ENCODE data around the gene AKT3.

AKT3 gene

DNA sequence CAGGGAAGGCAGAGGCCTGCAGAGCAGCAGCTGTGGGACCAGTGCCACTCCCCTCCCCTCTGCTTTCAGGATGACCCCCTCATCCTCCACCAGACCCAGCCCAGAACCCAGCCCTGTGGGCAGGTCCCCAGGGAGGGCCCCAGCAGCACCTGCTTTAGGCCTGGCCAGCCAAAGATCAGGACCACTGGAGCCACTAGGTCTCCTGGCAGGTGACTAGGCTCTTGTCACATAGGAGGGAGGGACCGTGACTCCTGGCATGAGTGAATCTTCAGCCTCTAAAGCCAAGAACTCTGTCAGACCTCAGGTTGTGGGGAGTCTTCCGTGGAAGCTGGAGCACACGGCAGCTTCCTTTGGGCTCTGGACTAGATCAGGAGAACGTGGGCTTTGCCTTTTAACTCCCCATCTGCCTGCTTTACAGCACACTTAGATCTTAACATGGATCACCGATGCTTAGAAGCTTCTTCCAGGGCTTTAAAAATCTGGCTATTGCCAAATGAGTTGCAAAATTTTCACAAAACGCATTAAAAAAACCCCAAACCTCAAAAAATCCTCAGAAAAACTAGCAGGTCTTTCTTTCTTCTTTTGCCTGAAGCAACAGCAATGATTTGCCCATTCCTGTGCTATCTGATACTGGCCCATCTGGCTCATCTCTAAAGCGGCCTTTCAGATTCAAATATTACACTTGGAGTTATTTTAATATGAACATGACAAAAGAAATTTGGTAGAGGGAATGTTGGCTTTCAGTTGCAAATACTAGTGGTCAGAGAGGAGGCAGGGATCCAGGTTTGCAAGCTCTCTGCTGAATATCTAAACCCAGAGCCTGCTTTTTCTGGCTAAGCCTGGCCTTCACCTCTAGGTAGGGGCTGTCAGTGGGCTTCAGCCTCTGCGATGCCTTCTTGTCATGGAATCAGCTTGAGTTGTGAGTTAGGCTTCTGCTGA is 359.0 kb downstream of the AKT3 start:
- H3K4me3 ChIP-seq (ENCODE audit: low read length): no peak overlapping the region
- no peak for DNase-seq (ENCODE audit: low read depth)
- TF ChIP-seq, protein P1, sequence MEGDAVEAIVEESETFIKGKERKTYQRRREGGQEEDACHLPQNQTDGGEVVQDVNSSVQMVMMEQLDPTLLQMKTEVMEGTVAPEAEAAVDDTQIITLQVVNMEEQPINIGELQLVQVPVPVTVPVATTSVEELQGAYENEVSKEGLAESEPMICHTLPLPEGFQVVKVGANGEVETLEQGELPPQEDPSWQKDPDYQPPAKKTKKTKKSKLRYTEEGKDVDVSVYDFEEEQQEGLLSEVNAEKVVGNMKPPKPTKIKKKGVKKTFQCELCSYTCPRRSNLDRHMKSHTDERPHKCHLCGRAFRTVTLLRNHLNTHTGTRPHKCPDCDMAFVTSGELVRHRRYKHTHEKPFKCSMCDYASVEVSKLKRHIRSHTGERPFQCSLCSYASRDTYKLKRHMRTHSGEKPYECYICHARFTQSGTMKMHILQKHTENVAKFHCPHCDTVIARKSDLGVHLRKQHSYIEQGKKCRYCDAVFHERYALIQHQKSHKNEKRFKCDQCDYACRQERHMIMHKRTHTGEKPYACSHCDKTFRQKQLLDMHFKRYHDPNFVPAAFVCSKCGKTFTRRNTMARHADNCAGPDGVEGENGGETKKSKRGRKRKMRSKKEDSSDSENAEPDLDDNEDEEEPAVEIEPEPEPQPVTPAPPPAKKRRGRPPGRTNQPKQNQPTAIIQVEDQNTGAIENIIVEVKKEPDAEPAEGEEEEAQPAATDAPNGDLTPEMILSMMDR (conservative IDR thresholded peaks at IDR 0.05; ENCODE audit: low read depth, low read length): no peak

DNA sequence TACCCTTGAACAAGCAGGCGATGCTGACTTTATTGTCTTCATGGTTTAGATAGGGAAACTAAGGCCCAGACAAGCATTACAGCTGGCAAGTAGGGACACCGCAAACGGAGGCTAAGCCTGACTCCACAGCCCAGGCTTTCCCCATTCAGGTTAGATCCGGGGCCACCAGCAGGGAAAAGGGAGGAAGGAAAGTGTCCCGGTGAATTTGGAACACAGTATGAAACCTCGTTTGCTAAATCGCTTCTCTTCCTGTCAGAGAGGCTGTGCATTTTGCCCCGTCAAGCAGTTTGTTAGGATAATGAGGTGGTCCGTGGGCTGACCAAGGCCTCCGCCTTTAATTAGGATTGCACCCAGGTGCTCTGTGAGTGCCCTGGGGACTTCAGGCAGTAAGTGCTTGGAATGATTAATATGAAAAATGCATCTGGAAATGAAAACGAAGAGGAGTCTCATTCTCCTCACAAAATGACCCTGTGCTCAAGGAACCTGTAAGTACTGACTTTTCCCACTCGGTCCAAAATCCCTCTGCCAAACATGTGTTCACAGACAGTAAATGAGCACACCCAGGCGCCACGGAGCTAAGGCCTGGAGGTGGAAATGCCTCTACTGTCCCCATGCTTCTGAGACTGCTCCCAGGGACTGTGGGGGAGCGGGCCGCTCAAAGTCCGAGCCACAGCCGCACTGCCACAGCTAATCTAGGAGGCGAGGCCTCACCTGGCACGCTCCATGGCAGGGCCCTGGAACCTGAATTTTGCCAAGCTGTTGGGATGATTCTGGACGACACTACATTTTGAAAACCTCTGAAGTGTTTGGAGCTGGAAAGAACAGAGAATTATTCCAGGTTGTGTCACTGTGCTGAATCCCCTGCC is 360.1 kb downstream of the AKT3 start:
- TF ChIP-seq, protein P1 (conservative IDR thresholded peaks at IDR 0.05; ENCODE audit: low read depth, low read length): no peak
- no peak for DNase-seq (ENCODE audit: low read depth)
- no peak overlapping the region for H3K4me3 ChIP-seq (ENCODE audit: low read length)

DNA sequence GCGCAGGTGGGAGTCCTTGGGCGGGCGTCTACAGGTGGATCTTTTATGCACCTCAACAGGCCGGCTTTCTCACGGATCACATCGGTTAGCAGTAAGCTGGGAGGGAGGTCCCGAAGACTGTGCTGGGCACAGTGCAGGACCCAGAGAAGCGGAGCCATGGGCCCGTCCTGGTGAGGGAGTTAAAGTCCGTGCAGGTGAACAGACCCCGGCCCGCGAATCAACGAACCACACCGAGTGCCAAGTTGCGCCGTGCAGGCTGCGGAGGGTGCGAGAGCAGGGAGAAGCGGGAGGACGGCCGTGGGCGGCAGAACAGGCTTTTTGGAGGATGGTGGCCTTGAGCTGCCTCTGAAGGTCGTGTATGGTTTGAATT is 360.9 kb downstream of the AKT3 start:
- no peak for DNase-seq (ENCODE audit: low read depth)
- no peak overlapping the region for H3K4me3 ChIP-seq (ENCODE audit: low read length)
- TF ChIP-seq, protein P1 (conservative IDR thresholded peaks at IDR 0.05; ENCODE audit: low read depth, low read length): no peak

DNA sequence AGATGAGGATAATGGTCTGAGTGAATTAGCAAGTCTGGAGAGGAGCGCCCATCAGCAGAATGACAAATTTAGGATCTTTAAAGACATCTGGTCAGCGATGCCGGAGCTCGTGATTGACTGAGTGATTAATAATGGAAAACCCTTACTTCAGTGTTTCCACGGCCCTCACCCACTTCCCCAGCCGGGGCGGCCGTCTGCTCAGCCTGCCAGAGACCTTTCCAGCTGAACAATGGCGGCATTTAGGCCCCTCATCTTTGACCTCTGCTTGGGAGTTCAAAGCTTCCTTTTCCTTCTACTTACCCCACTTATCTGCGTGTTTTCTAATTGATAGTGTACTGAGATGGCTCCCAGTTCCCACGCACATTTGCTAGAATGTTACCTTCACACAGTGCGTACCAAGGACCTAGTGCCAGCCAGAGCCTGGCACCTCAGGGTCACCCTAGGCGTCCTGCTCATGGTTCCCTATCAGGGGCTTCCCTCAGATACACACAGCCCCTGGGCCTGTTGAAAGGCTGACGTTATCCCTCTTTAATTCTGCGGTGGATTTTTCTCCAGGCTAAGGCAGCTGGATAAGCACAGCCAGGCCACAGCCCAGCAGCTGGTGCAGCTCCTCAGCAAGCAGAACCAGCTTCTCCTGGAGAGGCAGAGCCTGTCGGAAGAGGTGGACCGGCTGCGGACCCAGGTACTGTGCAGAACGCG is 361.4 kb downstream of the AKT3 start:
- TF ChIP-seq, protein P1 (conservative IDR thresholded peaks at IDR 0.05; ENCODE audit: low read depth, low read length): no peak
- no peak overlapping the region for H3K4me3 ChIP-seq (ENCODE audit: low read length)
- no peak for DNase-seq (ENCODE audit: low read depth)

DNA sequence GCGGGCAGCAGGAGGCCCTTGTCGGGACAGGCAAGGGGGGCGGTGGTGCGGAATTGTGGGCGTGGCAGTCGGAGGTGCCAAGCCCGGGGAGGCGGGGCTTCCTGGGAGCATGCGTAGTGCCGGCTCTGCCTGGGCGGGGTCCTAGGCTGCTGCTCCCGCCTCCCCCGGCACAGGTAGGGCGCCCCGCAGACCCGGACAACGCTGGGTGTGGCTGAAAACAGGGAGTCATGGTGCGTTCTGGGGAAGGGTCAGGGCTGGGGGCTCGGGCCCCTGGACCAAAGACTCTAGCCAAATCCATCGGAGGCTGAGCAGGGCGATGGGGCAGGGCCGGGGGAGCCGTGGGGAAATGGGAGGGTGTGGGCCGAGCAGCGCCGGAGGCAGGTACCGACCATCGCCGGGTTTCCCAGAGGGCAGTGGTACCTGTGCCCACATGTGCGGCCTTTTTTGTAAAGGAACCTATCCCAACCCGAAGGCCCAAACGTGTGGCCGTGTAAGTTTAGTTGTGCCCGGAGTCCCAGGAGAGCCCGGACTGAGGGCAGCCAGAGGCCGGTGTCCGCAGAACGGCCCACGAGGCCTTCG is 362.3 kb downstream of the AKT3 start:
- TF ChIP-seq, protein P1 (conservative IDR thresholded peaks at IDR 0.05; ENCODE audit: low read depth, low read length): no peak
- no peak overlapping the region for H3K4me3 ChIP-seq (ENCODE audit: low read length)
- DNase-seq (ENCODE audit: low read depth): no peak

DNA sequence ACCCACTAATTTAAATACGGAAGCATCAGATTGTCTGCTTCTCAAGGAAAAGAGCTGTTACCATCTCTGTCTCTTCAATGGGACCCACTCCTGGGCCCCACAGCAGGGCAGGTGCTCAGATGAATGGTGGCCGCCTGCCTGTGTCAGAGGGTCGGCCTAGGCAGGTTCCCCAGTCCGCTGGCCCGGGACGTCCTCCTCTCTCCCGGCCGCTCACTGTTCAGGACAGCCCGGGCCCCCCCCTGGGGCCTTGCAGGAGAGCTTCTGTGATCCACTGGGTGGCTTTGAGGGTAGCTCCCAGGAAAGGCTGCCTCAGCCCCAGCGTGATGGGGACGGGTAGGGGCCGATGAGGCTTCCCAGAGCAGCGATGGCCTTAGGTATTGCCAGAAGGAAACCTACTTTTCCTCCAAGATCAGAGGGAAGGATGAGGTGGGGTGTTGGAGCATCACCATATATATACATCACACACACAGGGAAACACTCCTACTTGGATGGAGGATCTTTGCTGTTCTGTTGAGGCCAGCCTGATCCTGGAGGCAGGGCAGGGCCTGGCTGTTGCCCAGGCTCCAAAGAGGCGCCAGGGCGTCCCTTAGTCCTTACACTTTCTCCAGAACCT is 362.9 kb downstream of the AKT3 start:
- no peak overlapping the region for H3K4me3 ChIP-seq (ENCODE audit: low read length)
- no peak for DNase-seq (ENCODE audit: low read depth)
- TF ChIP-seq, protein P1 (conservative IDR thresholded peaks at IDR 0.05; ENCODE audit: low read depth, low read length): no peak
